AG04450 (cell line): ENCODE results near the gene ADAM15. TPM values are rescaled to one million over a fixed set of nuclear protein-coding genes. Genes with fewer than 3 reads are reported as not detected.

Experiments
- CTCF ChIA-PET: fragments of 300-600, 350-600 bp; formaldehyde crosslinking; extraction: SDS; loops from one replicate; lab custom pipeline; 2022; ENCODE audit warnings: antibody characterized with exemption, inconsistent platforms; lab: Charles Lee
- POLR2A ChIA-PET: fragments of 350-600 bp; formaldehyde crosslinking; extraction: SDS; loops from one replicate; lab custom pipeline; 2021; ENCODE audit warnings: antibody characterized with exemption, inconsistent platforms; lab: Yijun Ruan, JAX
- DNase-seq: peaks from one replicate; pipeline ENCODE4 v3.0.0-alpha.2; 2011; ENCODE audit warnings: low read depth, low spot score
- H3K27ac ChIP-seq: one replicate; pipeline ENCODE4 v1.5.1; 2012; ENCODE audit warnings: low read depth, low read length, control low read depth
- H3K27me3 ChIP-seq: one replicate; pipeline ENCODE4 v1.6.0; 2012; ENCODE audit warnings: low read length; ENCODE audit not compliant: control insufficient read depth, insufficient read depth
- H3K4me3 ChIP-seq: 2 replicates; pipeline ENCODE4 v1.5.1; 2011; ENCODE audit warnings: mild to moderate bottlenecking, low read depth, low read length, control low read depth
- H3K9me3 ChIP-seq: 2 replicates; pipeline ENCODE4 v1.5.1; 2012; ENCODE audit warnings: low read length; ENCODE audit not compliant: control insufficient read depth, insufficient read depth
- polyA plus RNA-seq: library from polyadenylated mRNA; depleted of rRNA; stranded (reverse); fragments of >200 nt; gene quantifications from 2 replicates; pipeline ENCODE4 v1.2.3, GENCODE V29; 2011
- TF ChIP-seq, protein P1 (sequence below): IDR thresholded peaks from 2 replicates; pipeline ENCODE4 v1.5.1; 2011; ENCODE audit warnings: low read depth, low read length, control low read depth, inconsistent platforms

ADAM15 gene
- polyA plus RNA-seq, 1 experiment: 25.9 TPM

GRCh38 chr1:155015527-155016230 is 35.4 kb upstream of the ADAM15 start:
- Histone ChIP-seq H3K9me3 (no peaks in the 10 kb centered on the region), H3K27ac (no peak overlapping the region), H3K4me3 (no peak overlapping the region), H3K27me3 (no peaks in the 10 kb centered on the region)
- ChIA-PET POLR2A (no interaction called here), CTCF (interaction anchor here (1.0 to 3.6 kb wide), 8 partner anchors 8 to 60 kb away, joined by 4 to 38 read pairs (median 16); partner anchors contain the start of genes PBXIP1 and PYGO2)
- no peak for DNase-seq
- TF ChIP-seq, protein P1, sequence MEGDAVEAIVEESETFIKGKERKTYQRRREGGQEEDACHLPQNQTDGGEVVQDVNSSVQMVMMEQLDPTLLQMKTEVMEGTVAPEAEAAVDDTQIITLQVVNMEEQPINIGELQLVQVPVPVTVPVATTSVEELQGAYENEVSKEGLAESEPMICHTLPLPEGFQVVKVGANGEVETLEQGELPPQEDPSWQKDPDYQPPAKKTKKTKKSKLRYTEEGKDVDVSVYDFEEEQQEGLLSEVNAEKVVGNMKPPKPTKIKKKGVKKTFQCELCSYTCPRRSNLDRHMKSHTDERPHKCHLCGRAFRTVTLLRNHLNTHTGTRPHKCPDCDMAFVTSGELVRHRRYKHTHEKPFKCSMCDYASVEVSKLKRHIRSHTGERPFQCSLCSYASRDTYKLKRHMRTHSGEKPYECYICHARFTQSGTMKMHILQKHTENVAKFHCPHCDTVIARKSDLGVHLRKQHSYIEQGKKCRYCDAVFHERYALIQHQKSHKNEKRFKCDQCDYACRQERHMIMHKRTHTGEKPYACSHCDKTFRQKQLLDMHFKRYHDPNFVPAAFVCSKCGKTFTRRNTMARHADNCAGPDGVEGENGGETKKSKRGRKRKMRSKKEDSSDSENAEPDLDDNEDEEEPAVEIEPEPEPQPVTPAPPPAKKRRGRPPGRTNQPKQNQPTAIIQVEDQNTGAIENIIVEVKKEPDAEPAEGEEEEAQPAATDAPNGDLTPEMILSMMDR: no peak

DNA sequence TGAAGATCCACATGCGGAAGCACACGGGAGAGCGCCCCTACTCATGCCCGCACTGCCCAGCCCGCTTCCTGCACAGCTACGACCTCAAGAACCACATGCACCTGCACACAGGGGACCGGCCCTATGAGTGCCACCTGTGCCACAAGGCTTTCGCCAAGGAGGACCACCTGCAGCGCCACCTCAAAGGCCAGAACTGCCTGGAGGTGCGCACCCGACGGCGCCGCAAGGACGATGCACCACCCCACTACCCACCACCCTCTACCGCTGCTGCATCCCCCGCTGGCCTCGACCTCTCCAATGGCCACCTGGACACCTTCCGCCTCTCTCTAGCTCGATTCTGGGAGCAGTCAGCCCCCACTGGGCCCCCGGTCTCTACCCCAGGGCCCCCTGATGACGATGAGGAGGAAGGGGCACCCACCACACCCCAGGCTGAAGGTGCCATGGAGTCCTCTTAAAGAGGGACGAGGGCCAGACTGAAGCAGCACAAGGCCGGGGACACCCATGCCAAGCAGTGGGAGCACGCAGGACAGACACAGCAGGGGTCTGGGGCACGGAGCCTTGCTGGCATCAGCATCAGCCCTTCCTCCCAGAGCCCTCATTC is 34.8 kb upstream of the ADAM15 start:
- H3K27ac ChIP-seq: no peak overlapping the region
- DNase-seq: no peak
- H3K9me3 ChIP-seq: no peaks in the 10 kb centered on the region
- no peak overlapping the region for H3K4me3 ChIP-seq
- TF ChIP-seq, protein P1: no peak
- no peaks in the 10 kb centered on the region for H3K27me3 ChIP-seq
- ChIA-PET POLR2A (interaction anchor here (0.6 to 1.5 kb wide), 4 partner anchors 9 to 458 kb away, joined by 3 to 5 read pairs (median 4); partner anchors contain the start of genes PBXIP1, SHC1 and UBE2Q1), CTCF (interaction anchor here (0.7 to 3.6 kb wide), 12 partner anchors 9 to 69 kb away, joined by 3 to 38 read pairs (median 10); partner anchors contain the start of genes PBXIP1, PYGO2 and SHC1)

DNA sequence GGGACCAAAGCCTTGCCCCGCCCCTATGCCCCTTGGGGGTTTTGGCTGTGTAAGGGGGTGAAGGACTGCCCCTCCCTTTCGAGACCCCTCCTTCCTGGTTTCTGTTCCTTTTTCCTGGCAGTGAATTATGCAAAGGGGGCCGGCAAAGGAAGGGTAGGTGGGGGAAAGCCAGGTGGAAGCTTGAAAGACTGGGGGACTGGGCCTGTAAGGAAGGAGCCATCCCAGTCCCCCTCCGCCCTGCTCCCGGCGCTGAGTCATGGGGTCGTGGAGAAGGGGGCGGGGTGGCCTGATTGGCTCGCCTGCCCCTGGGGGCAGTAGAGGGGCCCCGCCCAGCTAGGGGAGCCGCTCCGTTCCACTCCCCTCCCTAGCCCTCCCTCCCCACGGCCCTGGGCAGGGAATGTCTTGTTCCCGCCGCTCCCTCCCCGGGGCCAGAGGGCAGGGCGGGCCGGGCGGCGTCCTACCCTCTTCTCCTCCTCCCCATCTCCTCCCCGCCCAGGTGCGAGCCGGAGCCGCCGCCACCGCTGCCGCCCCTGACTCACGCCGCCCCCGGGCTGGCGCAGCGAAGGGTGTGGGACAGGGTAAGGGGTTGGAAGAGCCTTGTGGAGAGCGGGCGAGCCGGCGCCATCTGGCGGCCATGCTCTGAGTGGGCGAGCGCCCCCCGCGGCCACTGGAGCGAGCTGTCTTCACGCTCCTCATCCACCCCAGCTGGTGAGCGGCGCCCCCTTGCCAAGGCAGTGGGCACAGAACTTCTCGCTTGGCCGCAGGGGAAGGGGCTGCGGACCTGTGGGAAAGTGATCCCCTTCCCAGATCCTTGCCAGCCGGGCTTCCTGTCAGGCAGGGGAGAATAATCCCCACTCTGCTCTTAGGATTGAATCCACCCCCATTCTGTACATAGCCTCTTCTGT is 33.8 kb upstream of the ADAM15 start:
- peak overlapping the region; percentile 61 for H3K27ac ChIP-seq

DNA sequence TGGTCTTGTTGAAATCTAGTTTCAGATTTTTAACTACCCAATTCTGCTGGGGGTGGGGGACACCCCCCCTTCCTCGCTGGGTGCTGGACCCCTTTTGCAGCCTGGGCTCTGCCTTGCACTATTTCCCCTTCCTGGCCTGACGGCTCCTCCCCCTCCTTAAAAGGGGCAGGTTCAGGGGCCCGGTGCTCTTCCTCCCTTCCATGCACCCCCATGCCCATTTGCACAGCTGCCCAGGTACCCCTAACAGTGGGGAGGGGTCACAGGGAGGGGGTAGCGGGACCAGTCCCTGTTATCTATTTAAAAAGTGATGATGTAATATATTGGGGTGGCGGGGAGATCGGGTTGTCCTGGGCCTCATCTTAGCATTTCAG is 33.2 kb upstream of the ADAM15 start:
- H3K27me3 ChIP-seq: no peaks in the 10 kb centered on the region
- H3K9me3 ChIP-seq: no peaks in the 10 kb centered on the region
- CTCF ChIA-PET: interaction anchor here (0.5 to 3.6 kb wide), 33 partner anchors 8 to 537 kb away, joined by 3 to 38 read pairs (median 3); partner anchors contain the start of genes ADAM15, DCST1, DCST2 and EFNA3
- POLR2A ChIA-PET: interaction anchor here (1.3 to 1.5 kb wide), 2 partner anchors 14 to 62 kb away, joined by 4 to 5 read pairs; partner anchors contain the start of gene PBXIP1
- no peak overlapping the region; the same call in 1 of the 2 replicates for H3K4me3 ChIP-seq
- H3K27ac ChIP-seq: no peak overlapping the region
- no peak for DNase-seq
- TF ChIP-seq, protein P1: no peak

More for the DNA sequence above, 33.8 kb upstream of the ADAM15 start:
- no peaks in the 10 kb centered on the region for H3K27me3 ChIP-seq
- ChIA-PET CTCF (interaction anchor here (0.5 to 3.6 kb wide), 37 partner anchors 9 to 537 kb away, joined by 3 to 38 read pairs (median 4); partner anchors contain the start of genes ADAM15, DCST1, DCST2 and EFNA3), POLR2A (interaction anchor here (0.6 to 1.5 kb wide), 6 partner anchors 10 to 459 kb away, joined by 3 to 10 read pairs (median 4); partner anchors contain the start of genes PBXIP1, SHC1 and UBE2Q1)
- TF ChIP-seq, protein P1: peak; percentile 96
- no peaks in the 10 kb centered on the region for H3K9me3 ChIP-seq
- H3K4me3 ChIP-seq: peak overlapping the region; percentile 45
- DNase-seq: peak; percentile 59
